ENCODE results near the gene GPBP1L1.
"Not testable (repeated sequence)": the region's sequence is repeated elsewhere in the genome, so short reads cannot be mapped to it uniquely, and the experiment has no call there.

Gene GPBP1L1, protein sequence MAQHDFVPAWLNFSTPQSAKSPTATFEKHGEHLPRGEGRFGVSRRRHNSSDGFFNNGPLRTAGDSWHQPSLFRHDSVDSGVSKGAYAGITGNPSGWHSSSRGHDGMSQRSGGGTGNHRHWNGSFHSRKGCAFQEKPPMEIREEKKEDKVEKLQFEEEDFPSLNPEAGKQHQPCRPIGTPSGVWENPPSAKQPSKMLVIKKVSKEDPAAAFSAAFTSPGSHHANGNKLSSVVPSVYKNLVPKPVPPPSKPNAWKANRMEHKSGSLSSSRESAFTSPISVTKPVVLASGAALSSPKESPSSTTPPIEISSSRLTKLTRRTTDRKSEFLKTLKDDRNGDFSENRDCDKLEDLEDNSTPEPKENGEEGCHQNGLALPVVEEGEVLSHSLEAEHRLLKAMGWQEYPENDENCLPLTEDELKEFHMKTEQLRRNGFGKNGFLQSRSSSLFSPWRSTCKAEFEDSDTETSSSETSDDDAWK

DNA sequence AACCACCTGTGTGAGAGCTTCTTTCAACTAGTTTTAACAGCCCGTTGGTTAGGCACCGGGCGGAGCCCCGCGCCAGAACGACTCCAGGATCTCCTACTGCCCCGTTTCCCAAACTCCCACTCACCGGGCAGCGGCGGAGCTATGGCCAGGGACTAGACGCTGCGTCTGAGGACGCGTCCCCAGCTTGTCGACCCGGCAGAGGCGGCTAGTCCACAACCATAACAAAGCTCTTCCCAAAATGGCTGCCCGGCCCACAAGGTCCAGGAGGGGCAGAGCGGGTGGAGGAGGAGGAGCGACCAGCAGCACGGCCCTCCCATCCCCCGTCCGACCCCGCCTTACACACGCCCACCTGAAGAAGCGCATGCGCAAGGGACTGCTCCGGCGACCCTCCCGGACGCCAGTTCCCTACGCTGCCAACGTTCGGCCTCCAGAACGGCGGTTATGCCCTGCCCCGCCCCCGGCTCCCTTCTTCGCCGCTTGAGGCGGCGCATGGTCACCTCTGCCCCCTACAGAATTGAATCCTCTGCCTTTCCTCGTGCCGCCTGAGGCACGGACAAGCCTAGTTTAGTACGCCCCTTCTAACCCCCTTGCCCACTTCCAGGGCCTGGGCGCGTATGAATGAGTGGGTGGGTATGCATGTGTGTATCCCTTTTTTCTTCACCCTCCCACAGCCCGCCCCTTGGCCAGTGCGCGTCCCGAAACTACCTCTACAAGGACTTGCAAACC, at the start of gene GPBP1L1:
Gene GPBP1L1, minus strand, starts transcription at position 246 of the 726 bp plus-strand sequence. CDS start 27,446 bp downstream, outside the sequence.
- DNase-seq (ENCODE audit: low read depth): peak; percentile 91
- TF ChIP-seq, protein P1, sequence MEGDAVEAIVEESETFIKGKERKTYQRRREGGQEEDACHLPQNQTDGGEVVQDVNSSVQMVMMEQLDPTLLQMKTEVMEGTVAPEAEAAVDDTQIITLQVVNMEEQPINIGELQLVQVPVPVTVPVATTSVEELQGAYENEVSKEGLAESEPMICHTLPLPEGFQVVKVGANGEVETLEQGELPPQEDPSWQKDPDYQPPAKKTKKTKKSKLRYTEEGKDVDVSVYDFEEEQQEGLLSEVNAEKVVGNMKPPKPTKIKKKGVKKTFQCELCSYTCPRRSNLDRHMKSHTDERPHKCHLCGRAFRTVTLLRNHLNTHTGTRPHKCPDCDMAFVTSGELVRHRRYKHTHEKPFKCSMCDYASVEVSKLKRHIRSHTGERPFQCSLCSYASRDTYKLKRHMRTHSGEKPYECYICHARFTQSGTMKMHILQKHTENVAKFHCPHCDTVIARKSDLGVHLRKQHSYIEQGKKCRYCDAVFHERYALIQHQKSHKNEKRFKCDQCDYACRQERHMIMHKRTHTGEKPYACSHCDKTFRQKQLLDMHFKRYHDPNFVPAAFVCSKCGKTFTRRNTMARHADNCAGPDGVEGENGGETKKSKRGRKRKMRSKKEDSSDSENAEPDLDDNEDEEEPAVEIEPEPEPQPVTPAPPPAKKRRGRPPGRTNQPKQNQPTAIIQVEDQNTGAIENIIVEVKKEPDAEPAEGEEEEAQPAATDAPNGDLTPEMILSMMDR (IDR thresholded peaks at IDR 0.05; ENCODE audit: low read depth, low read length, missing control alignments): no peak
- H3K4me3 ChIP-seq (ENCODE audit: low read depth, low read length): peak within 1 kb of the TSS; percentile 100

DNA sequence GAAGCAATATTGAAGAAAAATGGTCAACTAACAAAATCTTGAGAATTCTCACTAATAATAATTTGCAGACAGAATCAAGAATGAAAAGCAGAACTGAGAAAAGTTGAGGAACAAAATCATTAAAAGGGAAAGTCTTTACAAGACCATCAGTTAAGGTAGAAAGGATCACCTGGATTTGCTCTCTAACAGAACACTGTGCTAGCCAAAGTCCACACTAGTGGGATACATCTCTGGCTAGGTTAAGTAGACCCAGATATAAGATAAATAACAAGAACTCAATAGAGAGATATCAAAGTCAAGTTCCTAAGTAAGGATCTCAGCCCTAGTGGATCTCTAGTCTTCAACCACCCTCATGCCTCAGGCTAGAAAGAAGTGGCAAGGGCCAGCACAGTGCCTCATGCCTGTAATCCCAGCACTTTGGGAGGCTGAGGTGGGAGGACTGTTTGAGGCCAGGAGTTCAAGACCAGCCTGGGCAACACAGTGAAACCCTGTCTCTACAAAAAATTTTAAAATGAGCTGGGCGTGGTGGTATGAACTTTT, 44.5 kb upstream of the GPBP1L1 start:
- TF ChIP-seq, protein P1 (IDR thresholded peaks at IDR 0.05; ENCODE audit: low read depth, low read length, missing control alignments): no peak
- DNase-seq (ENCODE audit: low read depth): no peak
- no peak overlapping the region for H3K4me3 ChIP-seq (ENCODE audit: low read depth, low read length)

DNA sequence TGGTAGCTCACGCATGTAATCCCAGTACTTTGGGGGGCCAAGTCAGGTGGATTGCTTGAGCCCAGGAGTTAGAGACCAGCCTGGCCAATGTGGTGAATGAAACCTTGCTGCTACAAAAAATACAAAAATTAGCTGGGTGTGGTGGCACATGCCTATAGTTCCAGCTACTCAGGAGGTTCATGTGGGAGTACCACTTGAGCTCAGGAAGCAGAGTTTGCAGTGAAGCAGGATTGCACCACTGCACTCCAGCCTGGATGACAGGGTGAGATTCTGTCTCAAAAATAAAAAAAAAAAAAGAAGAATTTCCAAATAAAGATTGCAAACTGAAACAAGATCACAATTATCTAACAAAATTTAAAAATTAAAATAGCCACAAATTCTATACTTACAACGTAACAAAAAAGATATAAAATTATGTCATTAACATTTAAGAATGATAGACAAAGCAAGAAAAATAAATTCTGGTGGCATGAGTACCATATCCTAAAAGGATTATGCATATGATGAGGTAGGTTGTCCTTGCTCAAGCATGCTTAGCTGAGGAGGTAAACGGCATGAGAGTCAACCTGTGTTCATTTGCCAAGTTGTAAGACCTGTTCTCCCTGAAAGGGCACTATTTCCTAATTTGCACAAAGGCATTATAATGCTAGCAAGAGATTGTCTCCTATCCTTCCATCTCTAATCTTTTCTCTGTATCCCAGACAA, 43.9 kb upstream of the GPBP1L1 start:
- H3K4me3 ChIP-seq (ENCODE audit: low read depth, low read length): no peak overlapping the region
- no peak for DNase-seq (ENCODE audit: low read depth)
- TF ChIP-seq, protein P1 (IDR thresholded peaks at IDR 0.05; ENCODE audit: low read depth, low read length, missing control alignments): no peak

DNA sequence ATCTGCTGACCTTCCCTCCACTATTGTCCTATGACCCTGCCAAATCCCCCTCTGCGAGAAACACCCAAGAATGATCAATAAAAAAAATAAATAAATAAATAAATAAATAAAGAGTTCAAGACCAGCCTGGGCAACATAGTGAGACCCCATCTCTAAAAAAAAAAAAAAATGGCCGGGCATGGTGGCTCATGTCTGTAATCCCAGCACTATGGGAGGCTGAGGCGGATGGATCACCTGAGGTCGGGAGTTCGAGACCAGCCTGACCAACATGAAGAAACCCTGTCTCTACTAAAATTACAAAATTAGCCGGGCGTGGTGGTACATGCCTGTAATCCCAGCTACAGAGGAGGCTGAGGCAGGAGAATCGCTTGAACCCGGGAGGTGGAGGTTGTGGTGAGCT, 39.7 kb upstream of the GPBP1L1 start:
- not testable (repeated sequence) for H3K4me3 ChIP-seq (ENCODE audit: low read depth, low read length); DNase-seq (ENCODE audit: low read depth)

DNA sequence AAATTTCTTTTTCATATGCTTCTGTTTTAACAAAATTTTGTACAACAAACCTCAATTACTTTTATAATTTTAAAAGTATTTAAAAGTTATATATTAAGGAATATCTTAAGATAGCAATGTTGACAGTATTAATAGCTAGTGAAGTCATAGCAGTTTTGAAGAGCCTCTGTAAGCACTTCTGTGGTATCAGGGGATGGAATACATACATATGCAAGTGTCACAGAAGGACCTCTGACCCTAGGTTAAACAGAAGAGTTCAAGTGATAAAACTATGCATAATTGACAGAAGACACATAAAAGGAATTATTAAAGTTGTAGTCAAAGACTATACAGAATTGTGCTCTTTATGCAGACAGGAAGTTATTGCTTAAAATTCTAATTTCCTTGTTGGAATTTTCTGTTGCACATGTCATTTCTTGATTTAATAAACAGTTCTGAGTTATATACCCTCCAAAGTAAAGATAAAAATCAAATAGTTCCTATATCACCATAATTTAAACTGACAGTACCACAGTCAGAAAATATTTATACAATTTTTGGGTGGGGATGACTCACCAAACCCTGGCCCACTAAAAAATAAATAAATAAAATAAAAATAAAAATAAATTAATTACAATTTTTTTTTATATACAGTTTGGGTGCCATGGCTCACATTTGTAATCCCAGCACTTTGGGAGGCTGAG, 37.1 kb upstream of the GPBP1L1 start:
- H3K4me3 ChIP-seq (ENCODE audit: low read depth, low read length): no peak overlapping the region
- TF ChIP-seq, protein P1 (IDR thresholded peaks at IDR 0.05; ENCODE audit: low read depth, low read length, missing control alignments): no peak
- no peak for DNase-seq (ENCODE audit: low read depth)

DNA sequence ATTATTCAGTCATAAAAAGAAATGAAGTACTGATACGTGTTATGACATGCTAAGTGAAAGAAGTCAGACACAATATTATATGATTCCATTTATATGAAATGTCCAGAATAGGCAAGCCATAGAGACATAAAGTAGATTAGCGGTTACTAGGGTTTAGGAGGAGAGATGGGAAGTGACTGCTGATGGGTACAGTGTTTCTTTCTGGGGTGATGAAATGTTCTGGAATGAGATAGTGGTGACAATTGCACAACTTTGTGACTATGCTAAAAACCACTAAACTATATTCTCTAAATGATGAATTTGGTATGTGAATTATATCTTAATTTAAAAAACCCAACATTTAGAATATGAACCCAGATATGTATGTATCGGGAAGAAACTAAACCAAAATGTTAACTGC, 36.5 kb upstream of the GPBP1L1 start:
- no peak overlapping the region for H3K4me3 ChIP-seq (ENCODE audit: low read depth, low read length)
- TF ChIP-seq, protein P1 (IDR thresholded peaks at IDR 0.05; ENCODE audit: low read depth, low read length, missing control alignments): no peak
- DNase-seq (ENCODE audit: low read depth): no peak

Data from GM12864 (cell line).